H9 (cell line): ENCODE measurements around the gene CERS4. TPM values are rescaled to one million over a fixed set of nuclear protein-coding genes. Genes with fewer than 3 reads are reported as not detected.

Experiments
- DNase-seq: peaks from one replicate; pipeline ENCODE4 v3.0.0-alpha.2; 2017
- H2AFZ ChIP-seq: one replicate; pipeline ENCODE4 v1.6.1; 2013; ENCODE audit warnings: mild to moderate bottlenecking, low read length, control low read depth, moderate library complexity
- H2AK5ac ChIP-seq: 2 replicates; pipeline ENCODE4 v1.6.1; 2013; ENCODE audit warnings: low read length, control low read depth, mixed read lengths; ENCODE audit not compliant: insufficient read length
- H2BK120ac ChIP-seq: one replicate; pipeline ENCODE4 v1.6.1; 2013; ENCODE audit warnings: low read depth, mild to moderate bottlenecking, low read length, control low read depth, inconsistent platforms; ENCODE audit not compliant: poor library complexity, severe bottlenecking
- H2BK12ac ChIP-seq: 2 replicates; pipeline ENCODE4 v1.6.1; 2013; ENCODE audit warnings: low read length, control low read depth, mixed read lengths, low read depth; ENCODE audit not compliant: insufficient read length
- H2BK15ac ChIP-seq: 2 replicates; pipeline ENCODE4 v1.6.1; 2013; ENCODE audit warnings: low read depth, low read length, control low read depth
- H2BK20ac ChIP-seq: one replicate; pipeline ENCODE4 v1.6.1; 2013; ENCODE audit warnings: low read depth, mild to moderate bottlenecking, low read length, control low read depth, inconsistent platforms; ENCODE audit not compliant: poor library complexity, severe bottlenecking
- H2BK5ac ChIP-seq: 2 replicates; pipeline ENCODE4 v1.6.1; 2013; ENCODE audit warnings: low read length, control low read depth, mixed read lengths; ENCODE audit not compliant: insufficient read length
- H3K14ac ChIP-seq: 2 replicates; pipeline ENCODE4 v1.6.1; 2013; ENCODE audit warnings: low read length, control low read depth; ENCODE audit not compliant: insufficient read depth
- H3K18ac ChIP-seq: 2 replicates; pipeline ENCODE4 v1.6.1; 2013; ENCODE audit warnings: low read depth, mild to moderate bottlenecking, mixed read lengths, low read length, control low read depth; ENCODE audit not compliant: insufficient read length
- H3K23ac ChIP-seq: 2 replicates; pipeline ENCODE4 v1.6.1; 2013; ENCODE audit warnings: low read length, control low read depth, mixed read lengths, low read depth; ENCODE audit not compliant: insufficient read length
- H3K23me2 ChIP-seq: 2 replicates; pipeline ENCODE4 v1.6.1; 2013; ENCODE audit warnings: low read depth, mild to moderate bottlenecking, mixed read lengths, low read length, control low read depth; ENCODE audit not compliant: insufficient read length, poor library complexity, severe bottlenecking
- H3K27ac ChIP-seq: 2 replicates; pipeline ENCODE4 v1.5.1; 2013; ENCODE audit warnings: low read length, control low read depth, mixed read lengths, low read depth; ENCODE audit not compliant: insufficient read length
- H3K27me3 ChIP-seq: 2 replicates; pipeline ENCODE4 v1.6.1; 2013; ENCODE audit warnings: low read length, control low read depth, inconsistent platforms; ENCODE audit not compliant: insufficient read depth
- H3K4ac ChIP-seq: 2 replicates; pipeline ENCODE4 v1.6.1; 2013; ENCODE audit warnings: low read depth, mild to moderate bottlenecking, control low read depth, inconsistent platforms, low read length, moderate library complexity
- H3K4me1 ChIP-seq: 2 replicates; pipeline ENCODE4 v1.6.1; 2013; ENCODE audit warnings: low read length, control low read depth, inconsistent platforms; ENCODE audit not compliant: insufficient read depth
- H3K4me2 ChIP-seq: 2 replicates; pipeline ENCODE4 v1.6.1; 2013; ENCODE audit warnings: low read length, control low read depth, mixed read lengths; ENCODE audit not compliant: insufficient read length, insufficient read depth
- H3K56ac ChIP-seq: 2 replicates; pipeline ENCODE4 v1.6.1; 2013; ENCODE audit warnings: low read depth, mild to moderate bottlenecking, mixed read lengths, low read length, control low read depth; ENCODE audit not compliant: insufficient read length
- H3K79me1 ChIP-seq: 2 replicates; pipeline ENCODE4 v1.6.1; 2013; ENCODE audit warnings: low read depth, mild to moderate bottlenecking, moderate library complexity, low read length, control low read depth, inconsistent platforms; ENCODE audit not compliant: insufficient read depth, poor library complexity, severe bottlenecking
- H3K79me2 ChIP-seq: 2 replicates; pipeline ENCODE4 v1.6.1; 2013; ENCODE audit warnings: low read length, control low read depth, inconsistent platforms; ENCODE audit not compliant: insufficient read depth
- H3K9ac ChIP-seq: 2 replicates; pipeline ENCODE4 v1.6.1; 2013; ENCODE audit warnings: low read length, control low read depth, mixed read lengths; ENCODE audit not compliant: insufficient read length; ENCODE audit errors: extremely low read depth
- H3K9me3 ChIP-seq: one replicate; pipeline ENCODE4 v1.6.1; 2013; ENCODE audit warnings: low read depth, low read length, inconsistent platforms; ENCODE audit not compliant: control insufficient read depth
- H3T11ph ChIP-seq: one replicate; pipeline ENCODE4 v1.6.1; 2013; ENCODE audit warnings: mild to moderate bottlenecking, low read length, control low read depth, inconsistent platforms
- H4K20me1 ChIP-seq: one replicate; pipeline ENCODE4 v1.6.1; 2013; ENCODE audit not compliant: control insufficient read depth, insufficient read length, insufficient read depth
- H4K5ac ChIP-seq: 2 replicates; pipeline ENCODE4 v1.6.1; 2013; ENCODE audit warnings: low read depth, mild to moderate bottlenecking, mixed read lengths, low read length, control low read depth; ENCODE audit not compliant: insufficient read length
- H4K8ac ChIP-seq: replicated peaks from 2 replicates; pipeline ENCODE4 v1.6.1; 2013; ENCODE audit warnings: low read length, control low read depth, mixed read lengths, low read depth; ENCODE audit not compliant: insufficient read length
- H4K91ac ChIP-seq: 2 replicates; pipeline ENCODE4 v1.6.1; 2013; ENCODE audit warnings: low read depth, mild to moderate bottlenecking, moderate library complexity, mixed read lengths, low read length, control low read depth; ENCODE audit not compliant: insufficient read length
- H3K27ac Mint-ChIP-seq, 3 experiments: 2 replicates in 2 of 3; 3 replicates in 1 of 3; pipeline ENCODE4 v1.8.0; 2020 to 2021; ENCODE audit warnings: mixed read lengths in 3 of 3, mild to moderate bottlenecking in 1 of 3, moderate library complexity in 1 of 3
- H3K27me3 Mint-ChIP-seq: 2 replicates; pipeline ENCODE4 v1.8.0; 2021; ENCODE audit warnings: low read depth, mild to moderate bottlenecking, moderate library complexity, mixed read lengths
- H3K36me3 Mint-ChIP-seq, 3 experiments: 2 replicates in 2 of 3; 3 replicates in 1 of 3; pipeline ENCODE4 v1.8.0; 2020 to 2021; ENCODE audit warnings: low read depth in 3 of 3, mixed read lengths in 3 of 3; ENCODE audit not compliant: insufficient read depth in 1 of 3
- H3K4me1 Mint-ChIP-seq, 2 experiments: 2 replicates each; pipeline ENCODE4 v1.8.0; 2020; ENCODE audit warnings: mixed read lengths in 2 of 2
- H3K4me3 Mint-ChIP-seq, 2 experiments: 2 replicates in 1 of 2; 3 replicates in 1 of 2; pipeline ENCODE4 v1.8.0; 2020 to 2021; ENCODE audit warnings: mild to moderate bottlenecking in 2 of 2, mixed read lengths in 2 of 2, moderate library complexity in 1 of 2
- H3K9me3 Mint-ChIP-seq, 2 experiments: 2 replicates in 1 of 2; 3 replicates in 1 of 2; pipeline ENCODE4 v1.8.0; 2020; ENCODE audit warnings: mild to moderate bottlenecking in 2 of 2, mixed read lengths in 2 of 2, moderate library complexity in 1 of 2
- WGBS: extraction: QIAGEN DNeasy Blood & Tissue Kit; methylation state at CpG from one replicate; pipeline ENCODE4 v1.1.7; 2013; ENCODE audit warnings: missing lambda C conversion rate, low lambda C conversion rate, mixed read lengths; ENCODE audit not compliant: insufficient read length; ENCODE audit errors: extremely low coverage; 5-methylcytosine and 5-hydroxymethylcytosine counted together
- total RNA-seq: library from RNA; stranded (reverse); gene quantifications from 2 replicates; pipeline ENCODE4 v1.2.1, GENCODE V29; 2021
- TF ChIP-seq, protein P1 (sequence below): fragments of 200-600 bp; sonication (generic); conservative IDR thresholded peaks from 3 replicates; pipeline ENCODE4 v1.8.0; 2021; ENCODE audit warnings: antibody characterized with exemption, mild to moderate bottlenecking

The CERS4 gene
- total RNA-seq, 1 experiment from 2014 or later = 62.6 TPM

DNA sequence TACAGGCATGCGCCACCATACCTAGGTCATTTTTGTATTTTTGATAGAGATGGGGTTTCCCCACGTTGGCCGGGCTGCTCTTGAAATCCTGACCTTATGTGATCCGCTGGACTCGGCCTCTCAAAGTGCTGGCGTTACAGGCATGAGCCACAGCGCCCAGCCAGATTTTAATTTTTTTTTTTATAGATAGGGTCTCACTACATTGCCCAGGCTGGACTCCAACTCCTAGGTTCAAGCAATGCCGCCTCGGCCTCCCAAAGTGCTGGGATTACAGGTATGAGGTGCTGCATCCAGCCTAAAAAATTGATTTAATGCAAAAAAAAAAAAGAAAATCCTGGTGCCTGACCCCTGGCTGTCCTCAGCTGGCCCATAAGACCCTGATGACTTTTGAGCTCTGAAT lies 24.9 kb upstream of the CERS4 start:
- Histone ChIP-seq H3K56ac (no peak overlapping the region), H3K23me2 (no peaks in the 10 kb centered on the region), H2AK5ac (no peak overlapping the region), H4K5ac (no peak overlapping the region), H3K27me3 (no peaks in the 10 kb centered on the region), H2BK120ac (no peak overlapping the region), H3K9me3 (no peaks in the 10 kb centered on the region), H4K91ac (no peak overlapping the region), H2BK12ac (no peak overlapping the region), H3K9ac (no peak overlapping the region), H3K4me2 (no peak overlapping the region), H4K20me1 (no peaks in the 10 kb centered on the region), H2AFZ (no peak overlapping the region), H2BK15ac (no peak overlapping the region), H3K79me1 (no peaks in the 10 kb centered on the region), H3K4ac (no peak overlapping the region), H3T11ph (no peak overlapping the region), H2BK20ac (no peak overlapping the region), H3K27ac (no peak overlapping the region), H3K4me1 (no peaks in the 10 kb centered on the region), H3K79me2 (no peaks in the 10 kb centered on the region), H2BK5ac (no peak overlapping the region), H3K18ac (no peak overlapping the region), H3K23ac (no peak overlapping the region), H3K14ac (no peak overlapping the region), H4K8ac (no peak overlapping the region)
- Mint-ChIP-seq H3K4me3 (no peak overlapping the region), H3K36me3 (no peaks in the 10 kb centered on the region), H3K27ac (no peak overlapping the region), H3K9me3 (no peaks in the 10 kb centered on the region), H3K27me3 (peaks cover 2% of the 10 kb centered on the region; the same call in 1 of the 2 replicates), H3K4me1 (no peaks in the 10 kb centered on the region; a peak in 1 of 4 replicates)
- DNase-seq = no peak
- no CpG with 5 or more reads among the region's 9 CpGs for WGBS
- TF ChIP-seq, protein P1, sequence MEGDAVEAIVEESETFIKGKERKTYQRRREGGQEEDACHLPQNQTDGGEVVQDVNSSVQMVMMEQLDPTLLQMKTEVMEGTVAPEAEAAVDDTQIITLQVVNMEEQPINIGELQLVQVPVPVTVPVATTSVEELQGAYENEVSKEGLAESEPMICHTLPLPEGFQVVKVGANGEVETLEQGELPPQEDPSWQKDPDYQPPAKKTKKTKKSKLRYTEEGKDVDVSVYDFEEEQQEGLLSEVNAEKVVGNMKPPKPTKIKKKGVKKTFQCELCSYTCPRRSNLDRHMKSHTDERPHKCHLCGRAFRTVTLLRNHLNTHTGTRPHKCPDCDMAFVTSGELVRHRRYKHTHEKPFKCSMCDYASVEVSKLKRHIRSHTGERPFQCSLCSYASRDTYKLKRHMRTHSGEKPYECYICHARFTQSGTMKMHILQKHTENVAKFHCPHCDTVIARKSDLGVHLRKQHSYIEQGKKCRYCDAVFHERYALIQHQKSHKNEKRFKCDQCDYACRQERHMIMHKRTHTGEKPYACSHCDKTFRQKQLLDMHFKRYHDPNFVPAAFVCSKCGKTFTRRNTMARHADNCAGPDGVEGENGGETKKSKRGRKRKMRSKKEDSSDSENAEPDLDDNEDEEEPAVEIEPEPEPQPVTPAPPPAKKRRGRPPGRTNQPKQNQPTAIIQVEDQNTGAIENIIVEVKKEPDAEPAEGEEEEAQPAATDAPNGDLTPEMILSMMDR = no peak
